ENCODE measurements around the gene ST14. TPM values are rescaled to one million over a fixed set of nuclear protein-coding genes. Genes with fewer than 3 reads are reported as not detected.
A peak's percentile ranks its signal among the peaks of the same experiment; 100 is the strongest.

Gene ST14
- total RNA-seq, result 10 to 100 TPM in 1 of 4 donors, 1 to 10 TPM in 2, under 1 TPM in 1; 0.62 to 16.5 (median 1.8) TPM

GRCh38 chr11:130159657-130160497 lies at the start of gene ST14:
Gene ST14 (plus strand): TSS chr11:130159782. CDS start chr11:130159980, 198 bp downstream.
- H3K27ac ChIP-seq, result no peak within 1 kb of the TSS
- H3K27me3 ChIP-seq, result peaks cover 69% of the 10 kb centered on the region
- TF ChIP-seq, protein P1, sequence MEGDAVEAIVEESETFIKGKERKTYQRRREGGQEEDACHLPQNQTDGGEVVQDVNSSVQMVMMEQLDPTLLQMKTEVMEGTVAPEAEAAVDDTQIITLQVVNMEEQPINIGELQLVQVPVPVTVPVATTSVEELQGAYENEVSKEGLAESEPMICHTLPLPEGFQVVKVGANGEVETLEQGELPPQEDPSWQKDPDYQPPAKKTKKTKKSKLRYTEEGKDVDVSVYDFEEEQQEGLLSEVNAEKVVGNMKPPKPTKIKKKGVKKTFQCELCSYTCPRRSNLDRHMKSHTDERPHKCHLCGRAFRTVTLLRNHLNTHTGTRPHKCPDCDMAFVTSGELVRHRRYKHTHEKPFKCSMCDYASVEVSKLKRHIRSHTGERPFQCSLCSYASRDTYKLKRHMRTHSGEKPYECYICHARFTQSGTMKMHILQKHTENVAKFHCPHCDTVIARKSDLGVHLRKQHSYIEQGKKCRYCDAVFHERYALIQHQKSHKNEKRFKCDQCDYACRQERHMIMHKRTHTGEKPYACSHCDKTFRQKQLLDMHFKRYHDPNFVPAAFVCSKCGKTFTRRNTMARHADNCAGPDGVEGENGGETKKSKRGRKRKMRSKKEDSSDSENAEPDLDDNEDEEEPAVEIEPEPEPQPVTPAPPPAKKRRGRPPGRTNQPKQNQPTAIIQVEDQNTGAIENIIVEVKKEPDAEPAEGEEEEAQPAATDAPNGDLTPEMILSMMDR (IDR thresholded peaks at IDR 0.05), result no peak
- TF ChIP-seq POLR2A (IDR thresholded peaks at IDR 0.05), result no peak
- TF ChIP-seq POLR2AphosphoS5 (IDR thresholded peaks at IDR 0.05), result no peak
- no peak for TF ChIP-seq EP300 (IDR thresholded peaks at IDR 0.05)
- H3K4me1 ChIP-seq, result peaks cover 0 to 15% (median 0%) of the 10 kb centered on the region in 3 donors
- peak within 1 kb of the TSS in 1 of 2 donors; percentile 46 for H3K4me3 ChIP-seq
- H3K9me3 ChIP-seq, result no peaks in the 10 kb centered on the region
- H3K36me3 ChIP-seq, result no peaks in the 10 kb centered on the region
- ATAC-seq, result no peak
- WGBS, 2 donors (ENCODE audit: low coverage in 1 of 2), result 0% methylated on average over 5 of the region's 89 CpGs; no CpG with 5 or more reads in 1 of the 2 donors

GRCh38 chr11:130110339-130111108 lies 49.1 kb upstream of the ST14 start:
- Histone ChIP-seq H3K27me3 (no peaks in the 10 kb centered on the region), H3K9me3 (no peaks in the 10 kb centered on the region), H3K27ac (no peak overlapping the region), H3K36me3 (peaks cover 8 to 42% of the 10 kb centered on the region in 2 donors), H3K4me3 (no peak overlapping the region), H3K4me1 (peaks cover 0 to 12% (median 0%) of the 10 kb centered on the region in 3 donors)
- no peak for ATAC-seq
- TF ChIP-seq POLR2A (IDR thresholded peaks at IDR 0.05), result no peak
- no peak for TF ChIP-seq POLR2AphosphoS5 (IDR thresholded peaks at IDR 0.05)
- TF ChIP-seq EP300 (IDR thresholded peaks at IDR 0.05), result no peak
- TF ChIP-seq, protein P1 (IDR thresholded peaks at IDR 0.05), result no peak
- 94 to 97% methylated on average over 4 to 6 of the region's 7 CpGs for WGBS, 2 donors (ENCODE audit: low coverage in 1 of 2)

GRCh38 chr11:130112071-130112830 lies 47.3 kb upstream of the ST14 start:
- Histone ChIP-seq H3K4me3 (no peak overlapping the region), H3K27ac (no peak overlapping the region), H3K9me3 (no peaks in the 10 kb centered on the region), H3K36me3 (peaks cover 8 to 42% of the 10 kb centered on the region in 2 donors), H3K27me3 (no peaks in the 10 kb centered on the region), H3K4me1 (peaks cover 0 to 14% (median 0%) of the 10 kb centered on the region in 3 donors)
- no peak for TF ChIP-seq EP300 (IDR thresholded peaks at IDR 0.05)
- TF ChIP-seq POLR2AphosphoS5 (IDR thresholded peaks at IDR 0.05), result no peak
- TF ChIP-seq, protein P1 (IDR thresholded peaks at IDR 0.05), result no peak
- TF ChIP-seq POLR2A (IDR thresholded peaks at IDR 0.05), result no peak
- no peak for ATAC-seq
- WGBS, 2 donors (ENCODE audit: low coverage in 1 of 2), result 89 to 98% methylated on average over 10 of the region's 10 CpGs

DNA sequence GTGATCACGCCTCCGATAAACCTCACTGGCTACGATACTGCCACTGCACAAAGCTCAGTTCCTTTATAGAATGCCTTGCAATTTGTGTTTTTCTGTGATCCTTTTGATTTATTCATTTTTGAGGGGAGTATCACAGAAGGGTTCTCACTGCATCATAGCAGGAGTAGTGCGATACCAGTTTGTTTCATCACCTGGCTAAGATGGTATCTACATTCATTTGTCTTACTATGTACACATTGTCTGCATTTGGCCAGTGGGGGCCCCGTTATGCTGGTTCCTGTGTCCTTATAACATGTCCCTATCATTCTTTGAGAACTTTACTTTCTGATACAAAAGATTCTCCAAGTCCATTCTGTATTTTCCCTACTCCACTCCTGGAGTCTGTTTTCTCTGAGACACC lies 45.3 kb upstream of the ST14 start:
- Histone ChIP-seq H3K36me3 (peaks cover 8 to 42% of the 10 kb centered on the region in 2 donors), H3K4me1 (peaks cover 0 to 24% (median 0%) of the 10 kb centered on the region in 3 donors), H3K4me3 (no peak overlapping the region), H3K27me3 (no peaks in the 10 kb centered on the region), H3K9me3 (no peaks in the 10 kb centered on the region), H3K27ac (no peak overlapping the region)
- TF ChIP-seq, protein P1 (IDR thresholded peaks at IDR 0.05), result no peak
- TF ChIP-seq POLR2AphosphoS5 (IDR thresholded peaks at IDR 0.05) (no peak), POLR2A (IDR thresholded peaks at IDR 0.05) (no peak), EP300 (IDR thresholded peaks at IDR 0.05) (no peak)
- ATAC-seq, result no peak
- 90 to 94% methylated on average over 5 of the region's 5 CpGs for WGBS, 2 donors (ENCODE audit: low coverage in 1 of 2)
